NCI-H146 treated with DMSO at 0.1 percent for 48 hours (cell line): ENCODE measurements around the gene TNFAIP6.
"Not testable (repeated sequence)": the region's sequence is repeated elsewhere in the genome, so short reads cannot be mapped to it uniquely, and the experiment has no call there.

Source experiments
- DNase-seq: peaks from one replicate; lab custom pipeline; 2025; ENCODE audit not compliant: unreplicated experiment; lab: John Stamatoyannopoulos, UW

TNFAIP6 gene

GRCh38 chr2:151357359-151357758 lies at the start of gene TNFAIP6:
Gene TNFAIP6 (plus strand): TSS chr2:151357592. CDS start chr2:151357667, 75 bp downstream.
- DNase-seq: no peak

GRCh38 chr2:151310313-151310712 lies 47.1 kb upstream of the TNFAIP6 start:
- not testable (repeated sequence) for DNase-seq

- DNase-seq: not testable (repeated sequence)
These were observed 45.0 kb upstream of the TNFAIP6 start for GRCh38 chr2:151312440-151312839.

- no peak for DNase-seq
These were observed 42.0 kb upstream of the TNFAIP6 start for GRCh38 chr2:151315381-151315903.

GRCh38 chr2:151325581-151326095 lies 31.8 kb upstream of the TNFAIP6 start:
- DNase-seq: no peak

DNA sequence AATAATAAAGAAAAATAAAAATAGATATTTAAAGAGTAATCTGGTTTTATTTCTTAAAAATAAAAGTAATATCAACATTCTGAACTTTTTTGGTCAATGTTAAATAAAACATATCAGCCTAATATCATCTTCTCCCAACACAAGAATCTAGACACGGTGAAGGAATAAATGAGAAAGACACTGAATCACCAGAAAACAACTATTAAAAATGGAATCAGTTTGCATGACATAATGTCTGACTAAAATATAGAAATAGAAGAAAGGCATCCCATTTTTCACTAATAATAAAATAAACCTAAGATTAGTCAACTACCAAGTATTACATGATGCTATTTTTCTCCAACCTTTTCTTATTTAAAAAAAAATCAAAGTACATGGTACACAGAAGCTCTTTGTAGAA lies 30.8 kb upstream of the TNFAIP6 start:
- no peak for DNase-seq

DNA sequence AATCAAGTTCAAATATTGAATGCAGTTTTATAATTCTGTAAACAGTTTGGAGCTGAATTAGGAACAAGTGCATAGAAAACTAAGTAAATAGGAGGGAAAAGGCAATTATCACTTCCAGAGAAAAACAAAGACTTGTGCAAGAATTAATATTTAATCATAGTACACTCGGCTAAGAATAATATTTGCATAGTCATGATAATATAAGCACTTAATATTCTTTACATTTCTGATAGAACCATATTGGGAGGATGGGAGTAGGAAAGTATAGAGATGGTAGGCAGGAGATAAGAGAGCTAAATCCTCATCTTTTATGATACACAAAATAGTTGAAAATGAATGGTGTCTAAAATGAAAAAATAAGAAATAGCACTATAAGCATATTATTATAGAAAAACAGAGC lies 27.4 kb upstream of the TNFAIP6 start:
- no peak for DNase-seq

DNA sequence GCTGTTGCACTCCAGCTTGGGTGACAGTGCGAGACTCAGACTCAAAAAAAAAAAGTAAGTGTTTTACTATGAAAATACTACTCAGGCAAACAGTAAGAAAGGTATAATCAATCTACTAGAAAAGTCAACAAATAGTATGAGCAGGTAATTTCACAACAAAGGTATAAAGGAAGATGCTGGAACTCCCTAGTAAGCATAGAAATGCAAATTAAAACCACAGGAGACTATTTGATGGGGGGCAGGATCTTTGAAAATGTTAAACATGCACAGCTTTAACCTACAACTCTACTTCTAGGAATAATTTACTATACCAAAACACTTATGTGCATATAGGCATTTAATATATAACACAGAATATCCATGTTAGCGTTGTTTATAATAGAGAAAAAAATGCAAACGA lies 24.3 kb upstream of the TNFAIP6 start:
- no peak for DNase-seq

- DNase-seq: no peak
These were observed 23.1 kb upstream of the TNFAIP6 start for GRCh38 chr2:151334082-151334815.

GRCh38 chr2:151336863-151337371 lies 20.5 kb upstream of the TNFAIP6 start:
- DNase-seq: no peak

DNA sequence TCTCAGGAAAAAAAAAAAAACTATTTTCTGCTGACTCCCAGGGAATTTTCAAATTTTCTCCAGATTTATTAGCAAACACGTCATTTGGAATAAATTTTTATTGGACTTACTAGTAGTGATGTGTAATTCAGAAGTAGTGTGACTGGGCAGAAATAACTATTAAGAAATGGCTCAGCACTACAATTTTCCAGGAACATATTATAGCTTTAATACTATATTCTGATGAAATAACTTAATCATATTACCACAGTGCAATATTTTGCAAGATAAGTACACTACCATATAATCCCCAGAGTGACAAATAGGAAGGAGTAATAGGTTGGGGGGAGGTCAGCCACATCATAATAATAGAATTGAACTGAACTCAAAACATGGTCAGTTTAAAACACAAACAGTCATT lies 19.7 kb upstream of the TNFAIP6 start:
- no peak for DNase-seq

DNA sequence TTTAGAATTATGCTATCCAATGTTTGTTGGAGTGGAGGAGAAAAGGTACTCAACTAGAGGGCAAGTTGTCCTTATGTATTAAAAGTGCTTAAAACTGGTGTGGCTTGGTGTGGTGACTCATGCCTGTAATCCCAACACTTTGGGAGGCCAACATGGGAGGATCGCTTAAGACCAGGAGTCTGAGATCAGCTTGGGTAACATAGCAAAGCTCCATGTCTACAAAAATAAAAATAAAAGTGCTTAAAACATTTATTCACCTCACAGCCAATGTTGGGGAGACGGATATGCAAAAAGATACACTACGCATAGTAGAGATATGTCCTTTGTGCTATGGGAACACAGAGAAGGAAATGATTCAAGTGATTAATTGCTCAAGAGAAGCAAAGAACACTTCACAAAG lies 19.3 kb upstream of the TNFAIP6 start:
- no peak for DNase-seq

DNA sequence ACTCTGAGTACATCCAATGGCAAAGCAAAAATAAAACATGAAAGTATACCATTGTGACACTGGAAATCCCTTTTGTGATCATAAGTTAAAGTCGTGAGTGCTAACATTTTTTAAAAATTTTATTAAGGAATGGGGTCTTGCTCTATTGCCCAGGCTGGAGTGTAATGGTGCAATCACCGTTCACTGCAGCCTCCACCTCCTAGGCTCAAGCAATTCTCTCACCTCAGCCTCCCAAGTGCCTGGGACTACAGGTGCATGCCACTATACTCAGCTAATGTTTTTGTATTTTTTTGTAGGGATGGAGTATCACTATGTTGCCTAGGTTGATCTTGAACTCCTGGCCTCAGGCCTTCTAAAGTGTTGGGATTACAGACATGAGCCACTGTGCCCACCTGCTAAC lies 14.3 kb upstream of the TNFAIP6 start:
- no peak for DNase-seq

DNA sequence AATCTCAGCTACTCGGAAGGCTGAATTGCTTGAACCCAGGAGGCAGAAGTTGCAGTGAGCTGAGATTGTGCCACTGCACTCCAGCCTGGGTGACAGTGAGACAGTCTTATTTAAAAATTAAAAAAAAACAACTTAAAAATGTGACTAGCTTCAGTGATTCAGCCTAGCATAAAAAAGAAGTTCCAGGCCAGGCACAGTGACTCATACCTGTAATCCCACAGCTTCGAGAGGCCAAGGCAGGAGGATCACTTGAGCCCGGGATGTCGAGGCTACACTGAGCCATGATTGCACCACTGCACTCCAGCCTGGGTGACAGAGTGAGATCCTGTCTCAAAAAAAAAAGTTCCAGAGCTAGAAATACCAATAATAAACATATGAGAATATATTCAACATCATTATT lies 13.2 kb upstream of the TNFAIP6 start:
- not testable (repeated sequence) for DNase-seq

GRCh38 chr2:151344906-151345305 lies 12.5 kb upstream of the TNFAIP6 start:
- DNase-seq: no peak

- no peak for DNase-seq
These were observed 10.1 kb upstream of the TNFAIP6 start for GRCh38 chr2:151347294-151347693.

DNA sequence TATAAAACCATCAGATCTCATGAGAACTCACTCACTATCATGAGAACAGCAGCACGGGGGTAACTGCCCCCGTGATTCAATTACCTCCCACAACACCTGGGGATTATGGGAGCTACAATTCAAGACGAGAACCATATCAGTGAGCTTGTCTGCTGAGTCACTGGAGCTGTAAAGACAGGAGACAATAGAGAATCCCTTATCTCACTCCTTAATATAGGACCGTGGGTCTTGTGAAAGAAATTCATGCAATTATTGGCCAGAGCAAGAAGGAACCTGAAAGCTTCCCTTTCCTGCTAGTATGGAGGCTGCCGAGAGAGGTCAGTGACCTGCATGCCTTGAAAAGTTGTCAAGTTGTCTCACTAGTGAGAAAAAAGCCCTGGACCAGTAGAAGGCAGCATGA lies 9.5 kb upstream of the TNFAIP6 start:
- DNase-seq: no peak

DNA sequence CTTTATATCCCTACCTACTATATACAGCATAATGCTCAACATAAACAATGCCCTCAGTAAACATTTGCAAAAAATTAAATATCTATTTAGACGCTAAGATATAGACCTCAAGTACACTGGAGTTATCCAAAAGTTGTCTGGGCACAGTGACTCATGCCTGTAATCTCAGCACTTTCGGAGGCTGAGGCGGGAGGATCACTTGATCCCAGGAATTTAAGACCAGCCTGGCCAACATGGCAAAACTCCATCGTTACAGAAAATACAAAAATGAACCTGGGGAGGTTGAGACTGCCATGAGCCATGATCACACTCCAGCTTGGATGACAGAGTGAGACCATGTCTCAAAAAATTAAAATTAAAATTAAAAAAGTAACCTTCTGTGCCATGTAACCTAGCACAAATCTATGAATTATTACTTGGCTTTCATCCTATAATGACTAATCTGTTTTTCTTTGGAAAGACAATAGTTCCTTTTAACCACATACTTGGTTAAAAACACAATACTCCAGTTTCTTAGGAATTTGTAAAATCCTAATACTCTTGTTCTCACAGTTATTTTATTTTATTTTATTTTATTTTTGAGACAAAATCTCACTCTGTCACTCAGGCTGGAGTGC lies 6.7 kb upstream of the TNFAIP6 start:
- DNase-seq: no peak

DNA sequence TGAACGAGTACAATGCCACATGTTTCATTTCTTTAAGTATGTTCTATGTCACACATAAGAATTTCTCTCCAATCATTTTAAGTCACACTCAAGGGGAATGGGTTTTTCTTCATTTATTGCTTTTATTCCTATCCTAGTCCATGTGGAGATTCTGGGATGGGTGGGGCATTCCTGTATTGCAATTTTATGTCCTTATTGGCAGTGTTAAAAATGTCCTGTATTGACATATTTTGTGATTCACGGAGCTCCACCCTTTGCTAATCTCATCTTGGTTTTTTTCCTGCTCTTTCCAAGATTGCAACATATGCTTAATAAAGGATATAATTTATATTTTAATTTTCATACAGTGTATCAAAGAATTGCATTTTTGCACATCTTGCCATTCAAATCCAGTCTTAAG lies 3.4 kb upstream of the TNFAIP6 start:
- DNase-seq: no peak

GRCh38 chr2:151354807-151355206 lies 2.6 kb upstream of the TNFAIP6 start:
- no peak for DNase-seq

DNA sequence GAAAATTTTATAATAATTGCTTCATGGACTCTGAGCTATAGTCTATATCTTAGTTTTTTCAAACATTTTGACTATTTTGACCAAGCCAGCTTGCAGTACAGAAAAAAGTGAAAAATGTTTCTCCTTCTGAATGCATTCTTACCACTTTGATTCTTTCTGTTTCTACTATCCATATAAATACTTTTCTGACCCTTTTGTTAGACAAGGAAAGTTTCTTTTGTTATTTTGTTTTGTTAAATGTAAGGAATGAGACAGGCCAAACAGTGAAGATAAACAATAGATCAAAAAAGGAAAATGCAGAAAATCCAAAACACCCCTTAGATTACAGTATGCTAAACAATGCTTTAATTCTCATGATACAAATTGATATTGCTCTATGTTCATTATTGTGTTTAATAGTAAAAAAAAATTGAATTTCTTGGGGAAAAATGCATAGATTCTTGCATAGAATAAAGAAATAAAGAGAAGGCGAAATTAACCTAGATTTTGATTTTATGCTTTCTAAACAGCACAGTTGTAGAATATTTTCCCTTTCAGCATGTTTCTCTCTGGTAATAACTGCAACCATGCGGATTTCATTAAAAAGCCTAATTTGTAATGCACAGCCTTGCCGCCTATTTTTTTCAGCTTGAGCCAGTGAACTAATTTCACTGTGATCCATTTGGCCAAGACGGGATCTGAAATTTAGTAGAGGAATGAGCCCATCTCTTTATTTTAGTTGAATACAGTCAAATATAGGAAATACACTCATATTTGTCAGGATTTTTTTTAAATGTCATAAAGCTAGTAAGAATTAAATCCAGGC lies 976 bp downstream of the TNFAIP6 start:
- DNase-seq: no peak
